GM19193 (cell line): ENCODE data around the gene AKR7A2.
"Not testable (repeated sequence)": the region's sequence is repeated elsewhere in the genome, so short reads cannot be mapped to it uniquely, and the experiment has no call there.

ENCODE experiments used
- POLR2A ChIP-seq: IDR thresholded peaks from 4 replicates; pipeline ENCODE4 v1.6.1; 2011; ENCODE audit not compliant: insufficient read depth, insufficient read length; ENCODE audit errors: extremely low read depth

Gene AKR7A2

GRCh38 chr1:19307794-19308508 lies 4.0 kb downstream of the AKR7A2 start:
- TF ChIP-seq POLR2A, result no peak

- no peak for TF ChIP-seq POLR2A
Observed at GRCh38 chr1:19306941-19307340, 5.0 kb downstream of the AKR7A2 start.

- no peak for TF ChIP-seq POLR2A
Observed at GRCh38 chr1:19305880-19306279, 6.1 kb downstream of the AKR7A2 start.

- TF ChIP-seq POLR2A, result no peak
Observed at GRCh38 chr1:19300211-19300610, 11.7 kb downstream of the AKR7A2 start.

- no peak for TF ChIP-seq POLR2A
Observed at GRCh38 chr1:19294638-19295037, 17.3 kb downstream of the AKR7A2 start.

GRCh38 chr1:19289244-19289643 lies 22.7 kb downstream of the AKR7A2 start:
- TF ChIP-seq POLR2A, result no peak

- TF ChIP-seq POLR2A, result not testable (repeated sequence)
Observed at GRCh38 chr1:19288324-19289241, 23.4 kb downstream of the AKR7A2 start, which contains the start of gene AKR7A3. TSS of gene AKR7A3 (minus strand) at chr1:19288770. CDS start at chr1:19288709, 61 bp downstream.

- TF ChIP-seq POLR2A, result no peak
Observed at GRCh38 chr1:19287436-19288185, 24.3 kb downstream of the AKR7A2 start.

- no peak for TF ChIP-seq POLR2A
Observed at GRCh38 chr1:19284881-19285280, 27.1 kb downstream of the AKR7A2 start.

- no peak for TF ChIP-seq POLR2A
Observed at GRCh38 chr1:19283891-19284290, 28.1 kb downstream of the AKR7A2 start.

GRCh38 chr1:19274636-19275035 lies 37.3 kb downstream of the AKR7A2 start:
- no peak for TF ChIP-seq POLR2A

- TF ChIP-seq POLR2A, result no peak
Observed at GRCh38 chr1:19273106-19273843, 38.7 kb downstream of the AKR7A2 start.

GRCh38 chr1:19272064-19272463 lies 39.9 kb downstream of the AKR7A2 start:
- no peak for TF ChIP-seq POLR2A

GRCh38 chr1:19268445-19268844 lies 43.5 kb downstream of the AKR7A2 start:
- TF ChIP-seq POLR2A, result no peak
